Astrocyte of the hippocampus (primary cell): ENCODE results near the gene RAB28.
"Not testable (repeated sequence)": the region's sequence is repeated elsewhere in the genome, so short reads cannot be mapped to it uniquely, and the experiment has no call there.

Experiments used
- DNase-seq: peaks from one replicate; pipeline ENCODE4 v3.0.0; 2011; ENCODE audit warnings: low read depth, low spot score

The RAB28 gene

DNA sequence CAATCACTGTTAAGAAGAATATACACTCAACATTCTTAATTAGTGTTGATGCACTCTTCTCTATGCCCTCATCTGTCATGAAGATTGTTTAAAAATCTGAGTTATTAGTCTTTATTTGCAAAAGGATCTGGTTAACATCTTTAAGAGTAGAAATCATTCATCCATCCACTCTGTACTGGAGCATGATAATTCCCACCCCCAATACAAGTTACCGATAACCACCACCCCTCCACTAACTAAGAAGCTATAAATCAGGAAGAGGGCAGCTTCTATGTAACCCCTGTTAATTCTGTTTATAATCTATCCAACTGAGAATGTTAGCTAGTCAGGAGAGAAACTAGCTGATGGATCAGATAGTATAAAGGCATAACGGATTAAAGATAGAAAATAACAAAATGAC lies 34.5 kb downstream of the RAB28 start:
- DNase-seq, result no peak

DNA sequence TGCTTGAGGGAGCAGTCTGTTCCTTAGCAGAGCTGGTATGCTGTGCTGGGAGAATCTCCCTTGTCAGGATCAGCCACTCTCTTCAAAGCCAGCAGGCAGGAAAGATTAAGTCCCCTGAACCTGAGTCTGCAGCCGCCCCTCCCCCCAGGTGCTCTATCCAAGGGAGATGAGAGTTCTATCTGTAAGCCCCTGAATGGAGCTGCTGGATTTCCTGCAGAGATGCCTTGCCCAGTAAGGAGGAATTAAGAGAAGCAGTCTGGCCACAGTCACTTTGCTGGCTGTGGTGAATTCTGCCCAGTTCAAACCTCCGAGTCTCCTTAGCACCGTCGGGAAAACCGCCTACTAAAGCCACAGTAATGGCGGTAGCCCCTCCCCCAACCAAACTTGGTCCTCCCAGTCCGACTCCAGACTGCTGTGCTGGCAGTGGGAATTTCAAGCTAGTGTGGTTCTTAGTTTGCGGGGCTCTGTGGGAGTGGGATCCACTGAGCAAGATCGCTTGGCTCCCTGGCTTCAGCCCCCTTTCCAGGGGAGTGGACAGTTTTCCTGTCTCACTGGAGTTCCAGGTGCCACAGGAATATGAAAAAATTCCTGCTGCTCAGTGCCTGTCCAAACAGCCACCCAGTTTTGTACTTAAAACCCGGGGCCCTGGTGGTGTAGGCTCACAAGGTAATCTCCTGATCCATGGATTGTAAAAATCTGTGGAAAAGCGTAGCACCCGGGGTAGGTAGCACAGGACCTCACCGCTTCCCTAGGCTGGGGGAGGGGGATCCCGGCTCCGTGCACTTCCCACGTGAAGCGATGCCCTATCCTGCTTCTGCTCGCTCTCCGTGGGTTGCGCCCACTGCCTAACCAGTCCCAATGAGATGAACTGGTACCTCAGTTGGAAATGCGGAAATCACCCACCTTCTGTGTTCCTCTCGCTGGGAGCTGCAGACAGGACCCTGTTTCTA lies 38.0 kb downstream of the RAB28 start:
- no peak for DNase-seq

- DNase-seq, result no peak
Observed at GRCh38 chr4:13441506-13441905, 42.6 kb downstream of the RAB28 start.

DNA sequence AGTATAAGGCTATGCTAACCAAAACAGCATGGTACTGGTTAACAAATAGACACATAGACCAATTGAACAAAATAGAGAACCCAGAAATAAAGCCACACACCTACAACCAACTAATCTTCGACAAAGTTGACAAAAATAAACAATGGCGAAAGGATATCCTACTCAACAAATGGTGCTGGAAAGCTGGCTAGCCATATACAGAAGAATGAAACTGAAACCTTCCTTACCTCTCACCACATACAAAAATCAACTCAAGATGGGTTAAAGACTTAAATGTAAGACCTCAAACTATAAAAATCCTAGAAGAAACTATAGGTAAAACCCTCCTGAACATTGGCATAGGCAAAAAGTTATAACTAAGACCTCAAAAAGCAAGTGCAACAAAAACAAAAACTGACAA lies 47.2 kb downstream of the RAB28 start:
- DNase-seq, result no peak

GRCh38 chr4:13432453-13432852 lies 51.7 kb downstream of the RAB28 start:
- DNase-seq, result peak; percentile 33

DNA sequence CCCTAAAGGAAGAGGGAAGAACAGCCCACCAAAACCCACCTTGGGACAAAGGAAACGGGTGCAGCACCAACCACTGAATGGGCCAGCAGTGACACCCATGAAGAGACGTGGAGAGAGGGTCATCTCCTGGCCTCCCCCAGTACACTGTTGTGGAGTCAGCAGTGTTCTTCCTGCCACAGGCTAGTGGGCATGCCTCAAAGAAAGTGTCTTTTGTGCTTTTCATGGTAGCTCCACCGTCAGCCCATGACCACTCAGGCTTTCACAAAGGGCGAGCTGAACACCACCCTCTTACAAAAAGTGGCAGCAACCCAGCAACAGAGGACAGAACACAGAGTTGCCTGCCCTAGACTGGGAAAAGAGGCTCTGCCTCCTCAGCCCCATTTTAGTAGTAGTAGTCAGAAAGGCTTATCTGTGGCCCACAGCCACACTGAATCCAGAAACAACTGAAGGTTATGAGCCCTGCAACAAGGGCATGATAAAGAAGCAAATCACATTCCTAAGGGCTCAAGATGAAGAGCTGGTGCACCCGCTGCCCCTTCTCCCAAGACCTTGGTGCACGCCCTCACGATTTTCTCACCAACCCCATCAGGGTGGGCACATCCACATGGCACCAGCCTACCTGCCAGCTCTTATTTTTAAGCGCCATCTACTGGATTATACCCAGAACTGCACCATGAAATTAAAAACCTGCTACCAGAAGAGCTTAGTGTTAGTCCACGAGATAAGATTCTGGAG lies 53.1 kb downstream of the RAB28 start:
- DNase-seq, result no peak

GRCh38 chr4:13427599-13428325 lies 56.4 kb downstream of the RAB28 start:
- DNase-seq, result no peak

DNA sequence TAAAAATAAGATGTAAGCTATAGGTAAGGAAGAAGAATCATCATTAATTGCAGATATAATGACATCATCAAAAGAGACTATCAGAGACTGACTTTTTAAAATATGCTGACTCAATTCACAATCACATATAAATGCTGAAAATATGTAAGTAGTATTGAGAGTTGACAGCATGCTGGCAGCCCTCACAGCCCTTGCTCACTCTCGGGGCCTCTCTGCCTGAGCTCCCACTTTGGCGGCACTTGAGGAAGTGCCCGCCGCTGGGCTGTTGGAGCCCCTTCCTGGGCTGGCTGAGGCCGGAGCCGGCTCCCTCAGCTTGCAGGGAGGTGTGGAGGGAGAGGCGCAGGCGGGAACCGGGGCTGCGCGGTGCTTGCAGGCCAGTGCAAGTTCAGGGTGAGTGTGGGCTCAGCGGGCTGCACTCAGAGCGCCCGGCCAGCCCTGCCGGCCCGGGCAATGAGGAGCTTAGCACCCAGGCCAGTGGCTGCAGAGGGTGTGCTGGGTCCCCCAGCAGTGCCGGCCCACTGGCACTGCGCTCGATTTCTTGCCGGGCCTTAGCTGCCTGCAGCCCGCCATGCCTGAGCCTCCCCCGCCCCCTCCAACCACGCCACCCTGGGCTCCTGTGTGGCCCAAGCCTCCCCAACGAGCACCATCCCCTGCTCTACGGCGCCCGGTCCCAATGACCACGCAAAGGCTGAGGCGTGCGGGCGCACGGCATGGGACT lies 68.9 kb downstream of the RAB28 start:
- DNase-seq, result no peak

- peak; percentile 13 for DNase-seq
Observed at GRCh38 chr4:13413729-13414437, 70.3 kb downstream of the RAB28 start.

DNA sequence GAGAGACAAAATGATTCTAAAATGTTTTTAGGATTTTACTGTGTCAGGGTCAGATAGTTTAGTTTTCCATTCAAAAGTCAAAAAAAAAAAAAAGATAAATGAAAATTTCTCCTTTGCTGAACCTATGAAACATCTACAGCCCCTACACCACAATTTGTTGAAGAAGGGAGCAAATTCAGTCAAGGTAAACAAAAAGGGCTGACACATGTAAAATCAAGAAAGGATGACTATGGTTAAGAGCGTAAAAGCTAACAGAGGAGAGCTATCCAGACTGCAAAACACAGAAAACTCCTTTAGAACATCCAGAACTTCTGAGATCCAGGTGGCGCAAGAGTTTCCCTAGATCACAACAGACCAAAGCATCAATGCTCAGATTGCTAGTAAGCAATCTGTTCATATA lies 72.2 kb downstream of the RAB28 start:
- no peak for DNase-seq

DNA sequence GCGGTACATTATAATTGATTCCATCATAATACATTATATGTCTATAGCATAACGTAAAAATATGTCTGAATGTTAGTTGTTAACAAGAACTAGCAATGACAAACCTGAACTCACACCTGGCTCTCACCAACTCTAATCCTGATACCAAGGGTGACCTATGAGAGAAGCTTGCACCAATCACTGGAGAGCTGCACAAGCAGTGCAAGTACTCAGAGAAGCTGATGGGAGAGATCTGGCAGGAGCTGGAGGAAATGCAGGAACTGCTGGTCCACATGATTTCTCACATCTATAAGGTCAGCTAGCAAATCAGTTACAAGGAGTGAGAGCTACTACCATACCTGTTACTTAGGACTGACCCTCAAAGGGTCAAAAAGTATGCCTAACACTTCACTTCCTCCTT lies 74.8 kb downstream of the RAB28 start:
- no peak for DNase-seq

DNA sequence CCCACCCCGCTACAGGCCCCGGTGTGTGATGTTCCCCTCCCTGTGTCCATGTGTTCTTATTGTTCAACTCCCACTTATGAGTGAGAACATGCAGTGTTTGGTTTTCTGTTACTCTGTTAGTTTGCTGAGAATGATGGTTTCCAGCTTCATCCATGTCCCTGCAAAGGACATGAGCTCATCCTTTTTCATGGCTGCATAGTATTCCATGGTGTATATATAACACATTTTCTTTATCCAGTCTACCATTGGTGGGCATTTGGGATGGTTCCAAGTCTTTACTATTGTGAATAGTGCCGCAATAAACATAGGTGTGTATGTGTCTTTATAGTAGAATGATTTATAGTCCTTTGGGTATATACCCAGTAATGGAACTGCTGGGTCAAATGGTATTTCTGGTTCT lies 78.0 kb downstream of the RAB28 start:
- DNase-seq, result not testable (repeated sequence)

GRCh38 chr4:13403833-13404232 lies 80.3 kb downstream of the RAB28 start:
- no peak for DNase-seq

- no peak for DNase-seq
Observed at GRCh38 chr4:13403326-13403725, 80.8 kb downstream of the RAB28 start.

- peak; percentile 16 for DNase-seq
Observed at GRCh38 chr4:13399257-13399656, 84.9 kb downstream of the RAB28 start.

GRCh38 chr4:13396161-13396560 lies 88.0 kb downstream of the RAB28 start:
- no peak for DNase-seq

- not testable (repeated sequence) for DNase-seq
Observed at GRCh38 chr4:13389901-13390300, 94.2 kb downstream of the RAB28 start.

- peak; percentile 40 for DNase-seq
Observed at GRCh38 chr4:13386405-13387107, 97.6 kb downstream of the RAB28 start.

DNA sequence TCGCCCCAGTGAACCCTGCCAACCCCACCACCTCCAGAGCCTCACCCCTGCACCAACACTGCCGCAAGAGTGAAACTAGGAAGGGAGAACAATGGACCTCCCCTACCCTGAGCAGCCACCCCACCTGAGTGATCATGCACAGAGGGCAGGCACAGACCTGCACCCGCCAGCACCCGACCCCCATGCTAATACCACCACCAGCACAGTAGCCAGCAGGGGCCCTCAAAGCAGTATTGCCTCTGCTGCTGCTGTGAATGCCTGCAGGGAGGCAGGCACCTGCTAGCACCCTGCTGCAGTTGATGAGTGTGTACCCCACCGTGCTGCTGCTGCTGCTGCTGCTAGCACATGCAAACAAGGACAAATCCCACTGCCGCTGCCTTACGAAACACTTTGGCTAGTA lies 100.1 kb downstream of the RAB28 start:
- no peak for DNase-seq
